ENCODE data around the gene PXMP4.

The PXMP4 gene

GRCh38 chr20:33670715-33671499, 49.2 kb downstream of the PXMP4 start:
- no peak for DNase-seq

GRCh38 chr20:33669873-33670640, 50.1 kb downstream of the PXMP4 start:
- DNase-seq: peak in 39 of 58 donors; percentile 13 to 82 (median 49)

- no peak for DNase-seq
These were observed 50.9 kb downstream of the PXMP4 start for GRCh38 chr20:33669224-33669623.

- DNase-seq: no peak
These were observed 51.5 kb downstream of the PXMP4 start for GRCh38 chr20:33668466-33669155.

- DNase-seq: peak in 52 of 58 donors; percentile 12 to 82 (median 62)
These were observed 52.2 kb downstream of the PXMP4 start for GRCh38 chr20:33667676-33668465.

GRCh38 chr20:33667245-33667675, 52.9 kb downstream of the PXMP4 start:
- peak in 31 of 58 donors; percentile 22 to 70 (median 52) for DNase-seq

- DNase-seq: peak in 57 of 58 donors; percentile 25 to 98 (median 86)
These were observed 53.5 kb downstream of the PXMP4 start, which contains the start of gene ACTL10 for GRCh38 chr20:33666293-33667244. TSS of gene ACTL10 (plus strand) at chr20:33666943. CDS start at chr20:33667498, 555 bp downstream.

- DNase-seq: peak in 3 of 58 donors; percentile 11 to 37 (median 26)
These were observed 55.4 kb downstream of the PXMP4 start for GRCh38 chr20:33664762-33665144.

GRCh38 chr20:33664085-33664761, 55.9 kb downstream of the PXMP4 start:
- DNase-seq: peak in 3 of 58 donors; percentile 34 to 63 (median 35)

GRCh38 chr20:33663161-33664084, 56.7 kb downstream of the PXMP4 start:
- DNase-seq: peak in 57 of 58 donors; percentile 19 to 82 (median 64)

GRCh38 chr20:33662172-33662571, 57.9 kb downstream of the PXMP4 start, which contains the start of gene C20orf144:
TSS of gene C20orf144 (plus strand) at chr20:33662327. CDS start at chr20:33662346, 19 bp downstream.
- no peak for DNase-seq

- DNase-seq: no peak
These were observed 59.4 kb downstream of the PXMP4 start for GRCh38 chr20:33660685-33661058.

GRCh38 chr20:33660035-33660684, 60.0 kb downstream of the PXMP4 start:
- DNase-seq: no peak

- DNase-seq: no peak
These were observed 60.6 kb downstream of the PXMP4 start for GRCh38 chr20:33659341-33660034.

GRCh38 chr20:33658929-33659328, 61.2 kb downstream of the PXMP4 start:
- no peak for DNase-seq

- no peak for DNase-seq
These were observed 61.6 kb downstream of the PXMP4 start for GRCh38 chr20:33658510-33658909.
